AG04450 (cell line): ENCODE measurements around the gene STX10. TPM values are rescaled to one million over a fixed set of nuclear protein-coding genes. Genes with fewer than 3 reads are reported as not detected.
A peak's percentile ranks its signal among the peaks of the same experiment; 100 is the strongest.

ENCODE experiments used
- CTCF ChIA-PET: fragments of 300-600, 350-600 bp; formaldehyde crosslinking; extraction: SDS; loops from one replicate; lab custom pipeline; 2022; ENCODE audit warnings: antibody characterized with exemption, inconsistent platforms; lab: Charles Lee
- POLR2A ChIA-PET: fragments of 350-600 bp; formaldehyde crosslinking; extraction: SDS; loops from one replicate; lab custom pipeline; 2021; ENCODE audit warnings: antibody characterized with exemption, inconsistent platforms; lab: Yijun Ruan, JAX
- DNase-seq: peaks from one replicate; pipeline ENCODE4 v3.0.0-alpha.2; 2011; ENCODE audit warnings: low read depth, low spot score
- H3K27ac ChIP-seq: one replicate; pipeline ENCODE4 v1.5.1; 2012; ENCODE audit warnings: low read depth, low read length, control low read depth
- H3K27me3 ChIP-seq: one replicate; pipeline ENCODE4 v1.6.0; 2012; ENCODE audit warnings: low read length; ENCODE audit not compliant: control insufficient read depth, insufficient read depth
- H3K4me3 ChIP-seq: 2 replicates; pipeline ENCODE4 v1.5.1; 2011; ENCODE audit warnings: mild to moderate bottlenecking, low read depth, low read length, control low read depth
- H3K9me3 ChIP-seq: 2 replicates; pipeline ENCODE4 v1.5.1; 2012; ENCODE audit warnings: low read length; ENCODE audit not compliant: control insufficient read depth, insufficient read depth
- polyA plus RNA-seq: library from polyadenylated mRNA; depleted of rRNA; stranded (reverse); fragments of >200 nt; gene quantifications from 2 replicates; pipeline ENCODE4 v1.2.3, GENCODE V29; 2011
- TF ChIP-seq, protein P1 (sequence below): IDR thresholded peaks from 2 replicates; pipeline ENCODE4 v1.5.1; 2011; ENCODE audit warnings: low read depth, low read length, control low read depth, inconsistent platforms

Gene STX10
- polyA plus RNA-seq, 1 experiment = 47.9 TPM

DNA sequence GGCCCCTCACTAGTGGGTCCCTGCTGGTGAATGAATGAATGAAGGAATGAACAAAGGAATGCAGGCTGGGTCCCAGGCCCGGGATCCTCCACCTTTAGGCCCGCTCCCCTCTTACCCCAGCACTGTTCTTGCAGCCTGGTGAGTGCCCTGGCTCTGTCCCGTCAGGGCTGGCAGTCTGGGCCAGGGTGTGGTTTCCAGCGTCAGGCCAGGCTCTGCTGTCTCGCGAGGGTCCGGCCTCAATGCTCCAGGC lies 47.8 kb downstream of the STX10 start:
- TF ChIP-seq, protein P1, sequence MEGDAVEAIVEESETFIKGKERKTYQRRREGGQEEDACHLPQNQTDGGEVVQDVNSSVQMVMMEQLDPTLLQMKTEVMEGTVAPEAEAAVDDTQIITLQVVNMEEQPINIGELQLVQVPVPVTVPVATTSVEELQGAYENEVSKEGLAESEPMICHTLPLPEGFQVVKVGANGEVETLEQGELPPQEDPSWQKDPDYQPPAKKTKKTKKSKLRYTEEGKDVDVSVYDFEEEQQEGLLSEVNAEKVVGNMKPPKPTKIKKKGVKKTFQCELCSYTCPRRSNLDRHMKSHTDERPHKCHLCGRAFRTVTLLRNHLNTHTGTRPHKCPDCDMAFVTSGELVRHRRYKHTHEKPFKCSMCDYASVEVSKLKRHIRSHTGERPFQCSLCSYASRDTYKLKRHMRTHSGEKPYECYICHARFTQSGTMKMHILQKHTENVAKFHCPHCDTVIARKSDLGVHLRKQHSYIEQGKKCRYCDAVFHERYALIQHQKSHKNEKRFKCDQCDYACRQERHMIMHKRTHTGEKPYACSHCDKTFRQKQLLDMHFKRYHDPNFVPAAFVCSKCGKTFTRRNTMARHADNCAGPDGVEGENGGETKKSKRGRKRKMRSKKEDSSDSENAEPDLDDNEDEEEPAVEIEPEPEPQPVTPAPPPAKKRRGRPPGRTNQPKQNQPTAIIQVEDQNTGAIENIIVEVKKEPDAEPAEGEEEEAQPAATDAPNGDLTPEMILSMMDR = no peak
- CTCF ChIA-PET = interaction anchor here (0.5 to 1.4 kb wide), 2 partner anchors 44 to 137 kb away, joined by 4 read pairs; no protein-coding TSS in a partner anchor
- H3K4me3 ChIP-seq = peak overlapping the region; percentile 25; the same call in 1 of the 2 replicates
- H3K27ac ChIP-seq = no peak overlapping the region
- no peaks in the 10 kb centered on the region for H3K27me3 ChIP-seq
- POLR2A ChIA-PET = no interaction called here
- H3K9me3 ChIP-seq = peaks cover 2% of the 10 kb centered on the region; the same call in 1 of the 2 replicates
- no peak for DNase-seq

DNA sequence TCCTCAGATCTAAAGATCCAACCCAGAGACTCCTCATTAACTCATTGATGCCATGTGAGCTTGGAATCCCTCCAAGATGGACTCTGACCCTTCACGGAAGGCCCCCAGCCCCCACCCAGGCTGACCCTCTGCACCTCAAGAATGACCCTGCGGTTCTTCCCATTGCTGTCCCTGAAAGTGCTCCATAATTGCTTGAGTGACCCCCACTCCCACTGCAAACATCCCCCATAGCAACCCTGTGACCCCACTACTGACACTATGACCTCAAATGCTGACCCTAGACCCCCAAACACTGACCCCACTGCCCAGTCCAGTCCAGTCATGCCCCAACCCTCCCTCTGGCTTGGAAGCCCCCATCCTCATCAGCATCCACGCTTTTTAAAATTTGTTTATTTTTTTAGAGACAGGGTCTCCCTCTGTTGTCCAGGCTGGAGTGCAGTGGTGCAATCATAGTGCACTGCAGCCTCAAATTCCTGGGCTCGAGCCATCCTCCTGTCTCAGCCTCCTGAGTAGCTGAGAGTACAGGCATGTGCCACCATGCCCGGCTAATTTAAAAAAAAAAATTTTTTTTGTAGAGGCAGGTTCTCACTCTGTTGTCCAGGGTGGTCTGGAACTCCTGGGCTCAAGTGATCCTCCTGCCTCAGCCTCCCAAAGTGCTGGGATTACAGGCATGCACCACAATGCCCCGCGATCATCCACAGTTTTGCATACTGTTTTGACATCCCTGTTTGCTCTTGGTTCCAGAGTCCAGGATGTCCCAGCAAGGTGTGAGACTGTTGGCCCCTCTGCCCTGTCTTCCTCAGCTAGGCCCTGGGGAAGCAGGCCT lies 48.4 kb downstream of the STX10 start:
- ChIA-PET CTCF (interaction anchor here (0.5 to 1.4 kb wide), 2 partner anchors 44 to 136 kb away, joined by 4 read pairs; no protein-coding TSS in a partner anchor), POLR2A (no interaction called here)
- no peak for DNase-seq
- H3K27me3 ChIP-seq = no peaks in the 10 kb centered on the region
- TF ChIP-seq, protein P1 = no peak
- H3K9me3 ChIP-seq = peaks cover 2% of the 10 kb centered on the region; the same call in 1 of the 2 replicates
- H3K27ac ChIP-seq = no peak overlapping the region
- no peak overlapping the region for H3K4me3 ChIP-seq

DNA sequence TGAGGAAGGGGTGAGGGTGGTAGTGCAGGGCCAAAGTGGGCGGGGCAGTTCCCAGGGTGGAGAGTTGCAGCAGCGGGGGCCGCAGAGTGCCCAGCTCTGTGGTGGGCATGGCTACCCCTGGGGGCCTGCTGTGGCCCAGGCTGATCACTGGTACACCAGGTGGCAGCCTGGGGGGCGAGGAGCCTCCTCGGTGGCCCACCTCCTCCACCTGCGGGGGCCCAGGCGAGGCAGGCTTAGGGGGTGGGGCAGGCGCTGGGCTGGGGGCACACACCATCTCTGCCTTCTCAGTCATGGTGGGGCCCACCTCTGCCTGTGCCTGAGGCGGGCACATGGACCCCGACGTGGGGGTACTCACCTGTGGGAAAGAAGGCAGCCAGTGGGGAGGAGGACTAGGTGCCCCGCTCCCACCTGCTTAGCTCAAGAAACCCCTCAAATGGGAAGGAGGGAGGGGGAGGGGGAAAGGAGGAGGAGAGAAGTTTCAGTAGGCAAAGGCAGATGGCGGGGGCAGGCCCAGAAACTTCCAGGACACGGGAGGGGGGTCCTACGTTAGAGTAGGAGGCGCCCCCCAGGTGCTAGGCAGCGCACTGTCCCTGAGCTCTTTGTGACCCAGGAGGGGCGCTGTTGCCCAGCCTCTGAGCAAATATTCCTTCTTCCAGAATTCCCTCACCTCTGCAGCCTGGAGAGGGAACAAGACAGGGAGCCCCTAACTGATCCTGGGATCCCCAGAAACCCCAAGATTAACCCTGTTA lies 49.2 kb downstream of the STX10 start:
- ChIA-PET POLR2A (no interaction called here), CTCF (interaction anchor here (0.6 to 1.4 kb wide), 6 partner anchors 17 to 136 kb away, joined by 3 to 12 read pairs (median 6); no protein-coding TSS in a partner anchor)
- TF ChIP-seq, protein P1 = peak; percentile 26
- H3K4me3 ChIP-seq = no peak overlapping the region
- no peak overlapping the region for H3K27ac ChIP-seq
- DNase-seq = no peak
- H3K9me3 ChIP-seq = peaks cover 2% of the 10 kb centered on the region; the same call in 1 of the 2 replicates
- H3K27me3 ChIP-seq = no peaks in the 10 kb centered on the region

DNA sequence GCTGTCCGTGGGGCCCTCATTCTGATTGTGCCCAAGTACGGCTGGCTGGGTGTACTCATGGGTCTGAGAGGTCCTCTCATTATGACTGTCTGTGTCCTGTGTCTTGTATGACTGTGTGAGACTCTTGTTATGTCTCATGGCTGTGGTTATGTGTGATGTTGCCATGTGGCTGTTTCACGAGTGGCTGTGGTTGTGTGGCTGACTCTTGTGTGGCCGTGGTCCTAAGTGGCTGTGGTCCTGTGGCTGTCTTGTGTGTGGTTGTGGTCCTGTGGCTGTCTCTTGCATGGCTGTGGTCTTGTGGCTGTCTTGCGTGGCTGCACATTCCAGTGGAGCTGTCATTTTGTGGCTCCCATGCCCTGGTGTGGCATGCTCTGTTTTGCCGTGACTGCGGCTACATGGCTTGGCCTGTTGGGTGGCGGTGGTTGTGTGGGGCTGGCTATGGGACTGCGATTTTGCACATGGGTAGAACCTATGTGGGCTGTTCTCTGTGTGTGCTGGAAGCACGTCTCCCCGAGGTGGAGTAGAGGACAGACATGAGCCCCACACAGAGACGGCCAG lies 50.1 kb downstream of the STX10 start:
- H3K27ac ChIP-seq = no peak overlapping the region
- ChIA-PET CTCF (interaction anchor here (1.3 to 1.4 kb wide), 2 partner anchors 21 to 135 kb away, joined by 5 to 8 read pairs; no protein-coding TSS in a partner anchor), POLR2A (no interaction called here)
- no peaks in the 10 kb centered on the region for H3K27me3 ChIP-seq
- H3K9me3 ChIP-seq = peaks cover 2% of the 10 kb centered on the region; the same call in 1 of the 2 replicates
- no peak for DNase-seq
- no peak overlapping the region for H3K4me3 ChIP-seq
- TF ChIP-seq, protein P1 = no peak
